GM23338 (cell line): ENCODE results near the gene RASL11B. TPM values are rescaled to one million over a fixed set of nuclear protein-coding genes. Genes with fewer than 3 reads are reported as not detected.

ENCODE experiments used
- ATAC-seq: fragments of 200-7000 bp; cut with Tn5 transposase; 3 replicates; pipeline ENCODE4 v1.9.1; 2020
- DNase-seq: peaks from one replicate; pipeline ENCODE4 v3.0.0-alpha.2; 2015; ENCODE audit warnings: low spot score
- H2AFZ ChIP-seq: fragments of 200-600 bp; sonication (generic); 2 replicates; pipeline ENCODE4 v1.8.0; 2016; ENCODE audit warnings: antibody characterized with exemption, mild to moderate bottlenecking, moderate library complexity
- H3F3A ChIP-seq: fragments of 200-600 bp; sonication (generic); replicated peaks from 2 replicates; pipeline ENCODE4 v1.8.0; 2017; ENCODE audit warnings: antibody characterized with exemption, mixed run types, low read depth
- H3K27ac ChIP-seq: fragments of 200-600 bp; sonication (generic); 2 replicates; pipeline ENCODE4 v1.6.1; 2016; ENCODE audit warnings: low read depth
- H3K27me3 ChIP-seq: fragments of 200-600 bp; sonication (generic); 2 replicates; pipeline ENCODE4 v1.8.0; 2016; ENCODE audit warnings: mild to moderate bottlenecking, mixed run types, moderate library complexity; ENCODE audit not compliant: insufficient read depth
- H3K36me3 ChIP-seq: fragments of 200-600 bp; sonication (generic); 2 replicates; pipeline ENCODE4 v1.8.0; 2016; ENCODE audit warnings: mild to moderate bottlenecking; ENCODE audit not compliant: insufficient read depth
- H3K4me1 ChIP-seq: fragments of 200-600 bp; sonication (generic); 2 replicates; pipeline ENCODE4 v1.8.0; 2016; ENCODE audit warnings: mild to moderate bottlenecking, moderate library complexity; ENCODE audit not compliant: insufficient read depth
- H3K4me2 ChIP-seq: fragments of 200-600 bp; sonication (generic); 2 replicates; pipeline ENCODE4 v1.7.1; 2017; ENCODE audit warnings: mixed run types
- H3K4me3 ChIP-seq: fragments of 200-600 bp; sonication (generic); 2 replicates; pipeline ENCODE4 v1.6.1; 2016; ENCODE audit warnings: mixed run types
- H3K79me2 ChIP-seq: fragments of 200-600 bp; sonication (generic); replicated peaks from 2 replicates; pipeline ENCODE4 v1.8.0; 2017; ENCODE audit warnings: mild to moderate bottlenecking; ENCODE audit not compliant: insufficient read depth
- H3K9me2 ChIP-seq: fragments of 200-600 bp; sonication (generic); 2 replicates; pipeline ENCODE4 v1.8.0; 2017; ENCODE audit not compliant: insufficient read depth
- H4K20me1 ChIP-seq: fragments of 200-600 bp; sonication (generic); replicated peaks from 2 replicates; pipeline ENCODE4 v1.8.0; 2017; ENCODE audit warnings: mild to moderate bottlenecking; ENCODE audit not compliant: insufficient read depth
- H3K27ac Mint-ChIP-seq: 2 replicates; pipeline ENCODE4 v1.8.0; 2020; ENCODE audit warnings: inconsistent platforms, mild to moderate bottlenecking, moderate library complexity, mixed read lengths
- H3K27me3 Mint-ChIP-seq: 3 replicates; pipeline ENCODE4 v1.8.0; 2022; ENCODE audit warnings: low read depth, mild to moderate bottlenecking, moderate library complexity, mixed read lengths, inconsistent platforms; ENCODE audit not compliant: insufficient read depth, poor library complexity
- H3K36me3 Mint-ChIP-seq: 3 replicates; pipeline ENCODE4 v1.8.0; 2021; ENCODE audit warnings: low read depth, mild to moderate bottlenecking, inconsistent platforms, moderate library complexity, mixed read lengths
- H3K4me1 Mint-ChIP-seq: 3 replicates; pipeline ENCODE4 v1.8.0; 2020; ENCODE audit warnings: mild to moderate bottlenecking, inconsistent platforms, mixed read lengths
- H3K4me3 Mint-ChIP-seq: 3 replicates; pipeline ENCODE4 v1.8.0; 2021; ENCODE audit warnings: moderate library complexity, mild to moderate bottlenecking, inconsistent platforms, mixed read lengths
- H3K9me3 Mint-ChIP-seq: 3 replicates; pipeline ENCODE4 v1.8.0; 2020; ENCODE audit warnings: moderate library complexity, mild to moderate bottlenecking, inconsistent platforms, mixed read lengths
- ETS1 ChIP-seq: IDR thresholded peaks from 2 replicates; pipeline ENCODE4 v1.6.1; 2016; ENCODE audit warnings: antibody characterized with exemption
- NANOG ChIP-seq: IDR thresholded peaks from 2 replicates; pipeline ENCODE4 v1.6.1; 2016; ENCODE audit warnings: antibody characterized with exemption, borderline replicate concordance
- POLR2AphosphoS5 ChIP-seq: IDR thresholded peaks from 2 replicates; pipeline ENCODE4 v1.6.1; 2016; ENCODE audit warnings: antibody characterized with exemption, low read depth
- REST ChIP-seq: IDR thresholded peaks from one replicate; pipeline ENCODE4 v1.6.1; 2018; ENCODE audit warnings: antibody characterized with exemption; ENCODE audit not compliant: unreplicated experiment
- ZNF331 ChIP-seq: fragments of 250-450 bp; sonication (Bioruptor Pico); IDR thresholded peaks from 2 replicates; pipeline ENCODE4 v1.5.0; 2020; ENCODE audit warnings: low read depth, mild to moderate bottlenecking, moderate library complexity
- long read RNA-seq: library from polyadenylated mRNA; unstranded; transcript quantifications from one replicate; pipeline ENCODE4 v2.0.0, GENCODE V29; 2020; ENCODE audit not compliant: unreplicated experiment
- polyA plus RNA-seq: library from polyadenylated mRNA; unstranded; fragments of >200 nt; fragmentation: Nextera tagmentation; extraction: Ambion mirVana; gene quantifications from 2 replicates; pipeline ENCODE4 v1.2.1, GENCODE V29; 2016
- total RNA-seq: library from RNA; depleted of rRNA; stranded (reverse); fragments of >200 nt; shearing (Covaris generic); gene quantifications from 2 replicates; pipeline ENCODE4 v1.2.3, GENCODE V29; 2014; rRNA removed

Gene RASL11B
- total RNA-seq = 97.0 and 100.0 TPM in 2 replicates
- 66.8 and 69.7 TPM in 2 replicates for polyA plus RNA-seq
- long read RNA-seq, transcript RASL11B-201 (4 exons, 1,995 nt) = major isoform, 133 of 141 reads
- long read RNA-seq, partial matches to known transcripts = 4 of 141 reads
- long read RNA-seq, other reads (novel, unspliced or antisense) = 4 of 141 reads

GRCh38 chr4:52861879-52862616, at the start of gene RASL11B:
RASL11B (plus strand) TSS chr4:52862317; CDS start chr4:52862508, 191 bp downstream.
- H3K4me1 ChIP-seq = peaks cover 49% of the 10 kb centered on the region
- H2AFZ ChIP-seq = no peak within 1 kb of the TSS
- peak within 1 kb of the TSS; percentile 98 for H3K4me2 ChIP-seq
- H3K27ac ChIP-seq = peak within 1 kb of the TSS; percentile 81
- ATAC-seq = peak; percentile 88
- peaks cover 27% of the 10 kb centered on the region for H4K20me1 ChIP-seq
- peaks cover 64% of the 10 kb centered on the region for H3K36me3 Mint-ChIP-seq
- peak; percentile 92 for DNase-seq
- H3K9me3 Mint-ChIP-seq = peaks cover 21% of the 10 kb centered on the region
- TF ChIP-seq ETS1 (0 out of 2 replicates have a peak, but pooled peaks have one; percentile 43), POLR2AphosphoS5 (peak; percentile 92), ZNF331 (no peak)
- peaks cover 35% of the 10 kb centered on the region for H3K79me2 ChIP-seq
- peaks cover 49% of the 10 kb centered on the region for H3F3A ChIP-seq
- peak within 1 kb of the TSS; percentile 98 for H3K4me3 ChIP-seq
- peaks cover 13% of the 10 kb centered on the region for H3K27me3 Mint-ChIP-seq
- peaks cover 36% of the 10 kb centered on the region for H3K36me3 ChIP-seq
- H3K9me2 ChIP-seq = peaks cover 3% of the 10 kb centered on the region; the same call in 1 of the 2 replicates
- H3K27ac Mint-ChIP-seq = peak within 1 kb of the TSS; percentile 62
- peaks cover 60% of the 10 kb centered on the region for H3K4me1 Mint-ChIP-seq
- H3K27me3 ChIP-seq = no peaks in the 10 kb centered on the region
- peak within 1 kb of the TSS; percentile 91 for H3K4me3 Mint-ChIP-seq

GRCh38 chr4:52813546-52813945, 48.6 kb upstream of the RASL11B start:
- Mint-ChIP-seq H3K36me3 (peaks cover 10% of the 10 kb centered on the region; the same call in 2 of the 3 replicates), H3K27me3 (peaks cover 3% of the 10 kb centered on the region), H3K4me1 (no peaks in the 10 kb centered on the region), H3K27ac (no peak overlapping the region), H3K9me3 (peaks cover 12% of the 10 kb centered on the region; the same call in 2 of the 3 replicates), H3K4me3 (no peak overlapping the region)
- Histone ChIP-seq H3F3A (no peaks in the 10 kb centered on the region), H3K4me3 (no peak overlapping the region), H3K27me3 (no peaks in the 10 kb centered on the region), H3K4me2 (no peak overlapping the region), H4K20me1 (no peaks in the 10 kb centered on the region), H3K27ac (no peak overlapping the region), H3K9me2 (peaks cover 5% of the 10 kb centered on the region; the same call in 1 of the 2 replicates), H3K36me3 (peaks cover 3% of the 10 kb centered on the region; the same call in 1 of the 2 replicates), H2AFZ (peak overlapping the region; percentile 59; the same call in 1 of the 2 replicates), H3K79me2 (no peaks in the 10 kb centered on the region), H3K4me1 (no peaks in the 10 kb centered on the region; the same call in 1 of the 2 replicates)
- no peak for TF ChIP-seq POLR2AphosphoS5
- TF ChIP-seq ETS1 = no peak
- DNase-seq (no peak), ATAC-seq (no peak)

DNA sequence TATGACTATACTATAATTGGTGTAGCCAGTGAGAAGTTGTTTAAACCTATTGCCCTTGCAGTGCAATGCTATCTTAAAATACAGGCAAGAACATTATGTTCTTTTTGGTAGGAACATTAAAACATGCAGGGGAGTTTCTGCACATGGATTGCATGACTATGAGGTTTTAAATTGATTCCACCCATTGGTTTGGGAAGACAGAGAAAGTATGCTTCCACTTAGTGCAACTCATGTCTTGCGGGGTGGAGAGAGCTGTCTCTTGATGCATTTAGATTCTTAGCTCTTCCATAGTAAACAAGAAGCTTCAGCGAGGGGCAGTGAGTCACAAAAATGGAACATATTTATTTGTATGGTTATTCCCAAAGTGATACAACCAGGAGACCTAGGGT, 39.5 kb upstream of the RASL11B start:
- Mint-ChIP-seq H3K9me3 (peaks cover 16% of the 10 kb centered on the region), H3K36me3 (peaks cover 14% of the 10 kb centered on the region), H3K27ac (no peak overlapping the region), H3K4me1 (no peaks in the 10 kb centered on the region; the same call in 2 of the 3 replicates), H3K27me3 (peaks cover 4% of the 10 kb centered on the region), H3K4me3 (no peak overlapping the region)
- ATAC-seq (no peak), DNase-seq (no peak)
- Histone ChIP-seq H3K27me3 (no peaks in the 10 kb centered on the region), H3K9me2 (peaks cover 22% of the 10 kb centered on the region; the same call in 1 of the 2 replicates), H3F3A (no peaks in the 10 kb centered on the region), H3K27ac (no peak overlapping the region), H3K79me2 (no peaks in the 10 kb centered on the region), H2AFZ (no peak overlapping the region), H3K4me1 (no peaks in the 10 kb centered on the region), H3K4me2 (no peak overlapping the region), H4K20me1 (no peaks in the 10 kb centered on the region), H3K4me3 (no peak overlapping the region), H3K36me3 (no peaks in the 10 kb centered on the region)
- TF ChIP-seq REST = no peak
- no peak for TF ChIP-seq ZNF331
- TF ChIP-seq NANOG = no peak
